Measurements from ENCODE around the gene HCK.

DNA sequence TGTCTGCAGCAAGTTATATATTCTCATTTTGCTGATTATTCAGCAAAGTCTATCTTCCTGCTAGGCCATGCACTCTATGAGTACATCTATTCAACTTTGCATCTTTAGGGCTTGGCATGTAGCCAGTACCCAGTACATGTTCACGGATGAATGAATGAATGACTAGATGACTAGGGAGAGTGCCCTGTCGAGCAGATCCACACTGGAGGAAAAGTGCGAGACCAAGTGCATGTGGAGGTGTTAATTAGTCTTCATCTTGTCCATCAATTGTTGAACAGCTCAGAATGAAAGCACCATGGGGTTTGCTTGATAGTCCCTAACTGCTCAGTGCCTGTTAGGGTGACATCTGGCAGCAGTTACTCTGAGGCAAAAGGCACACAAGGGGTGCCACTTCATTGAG lies 87.9 kb downstream of the HCK start:
- TF ChIP-seq ZNF12 (CRISPR knock-in tag; IDR thresholded peaks at IDR 0.05) (no peak), MBD2 (IDR thresholded peaks at IDR 0.05; ENCODE audit: borderline replicate concordance, low read depth) (no peak)

All from K562 (cell line).